ENCODE results near the gene C1orf52.
"Not testable (repeated sequence)": the region's sequence is repeated elsewhere in the genome, so short reads cannot be mapped to it uniquely, and the experiment has no call there.

Gene C1orf52

GRCh38 chr1:85277802-85278201 lies 18.3 kb upstream of the C1orf52 start:
- no peak for DNase-seq (ENCODE audit: low read depth)

- DNase-seq (ENCODE audit: low read depth) = no peak
These were observed 17.6 kb upstream of the C1orf52 start for GRCh38 chr1:85276978-85277639.

- peak; percentile 96 for DNase-seq (ENCODE audit: low read depth)
These were observed 16.9 kb upstream of the C1orf52 start, which contains the start of gene BCL10 for GRCh38 chr1:85276215-85276977. TSS of gene BCL10 (minus strand) at chr1:85276632. CDS start at chr1:85276352, 280 bp downstream.

GRCh38 chr1:85275701-85276214 lies 16.3 kb upstream of the C1orf52 start:
- DNase-seq (ENCODE audit: low read depth) = no peak

- no peak for DNase-seq (ENCODE audit: low read depth)
These were observed 15.5 kb upstream of the C1orf52 start for GRCh38 chr1:85274969-85275453.

- DNase-seq (ENCODE audit: low read depth) = no peak
These were observed 13.9 kb upstream of the C1orf52 start for GRCh38 chr1:85273397-85273796.

- no peak for DNase-seq (ENCODE audit: low read depth)
These were observed 9.5 kb upstream of the C1orf52 start for GRCh38 chr1:85268801-85269585.

GRCh38 chr1:85267313-85267712 lies 7.9 kb upstream of the C1orf52 start:
- DNase-seq (ENCODE audit: low read depth) = no peak

- no peak for DNase-seq (ENCODE audit: low read depth)
These were observed 4.7 kb upstream of the C1orf52 start for GRCh38 chr1:85264150-85264549.

GRCh38 chr1:85262985-85263384 lies 3.5 kb upstream of the C1orf52 start:
- no peak for DNase-seq (ENCODE audit: low read depth)

GRCh38 chr1:85259912-85260274 lies 431 bp upstream of the C1orf52 start:
- no peak for DNase-seq (ENCODE audit: low read depth)

- DNase-seq (ENCODE audit: low read depth) = no peak
These were observed 835 bp downstream of the C1orf52 start for GRCh38 chr1:85258536-85259117.

- not testable (repeated sequence) for DNase-seq (ENCODE audit: low read depth)
These were observed 10.4 kb downstream of the C1orf52 start for GRCh38 chr1:85249042-85249441.

GRCh38 chr1:85245891-85246290 lies 13.6 kb downstream of the C1orf52 start:
- no peak for DNase-seq (ENCODE audit: low read depth)

- DNase-seq (ENCODE audit: low read depth) = no peak
These were observed 14.0 kb downstream of the C1orf52 start for GRCh38 chr1:85245456-85245855.

GRCh38 chr1:85244271-85245061 lies 15.0 kb downstream of the C1orf52 start:
- no peak for DNase-seq (ENCODE audit: low read depth)

GRCh38 chr1:85243372-85243771 lies 16.1 kb downstream of the C1orf52 start:
- DNase-seq (ENCODE audit: low read depth) = no peak

- DNase-seq (ENCODE audit: low read depth) = no peak
These were observed 18.8 kb downstream of the C1orf52 start for GRCh38 chr1:85240643-85241042.

GRCh38 chr1:85240174-85240601 lies 19.3 kb downstream of the C1orf52 start:
- DNase-seq (ENCODE audit: low read depth) = no peak

GRCh38 chr1:85237613-85238012 lies 21.8 kb downstream of the C1orf52 start:
- no peak for DNase-seq (ENCODE audit: low read depth)

- DNase-seq (ENCODE audit: low read depth) = no peak
These were observed 29.0 kb downstream of the C1orf52 start for GRCh38 chr1:85230305-85230977.
